ENCODE measurements around the gene PGBD1.

PGBD1 gene

GRCh38 chr6:28281288-28282064, at the start of gene PGBD1:
PGBD1 (plus strand) TSS chr6:28281572; CDS start chr6:28283814, 2,242 bp downstream.
- peak; percentile 41 for DNase-seq

- no peak for DNase-seq
These were observed 48.6 kb upstream of the PGBD1 start for GRCh38 chr6:28232785-28233184.

GRCh38 chr6:28235912-28236452, 45.4 kb upstream of the PGBD1 start:
- DNase-seq = no peak

- no peak for DNase-seq
These were observed 41.7 kb upstream of the PGBD1 start for GRCh38 chr6:28239636-28240035.

- no peak for DNase-seq
These were observed 40.9 kb upstream of the PGBD1 start for GRCh38 chr6:28240471-28240870.

- DNase-seq = no peak
These were observed 37.4 kb upstream of the PGBD1 start for GRCh38 chr6:28243946-28244345.

GRCh38 chr6:28245206-28245941, 36.0 kb upstream of the PGBD1 start:
- DNase-seq = no peak

- no peak for DNase-seq
These were observed 32.5 kb upstream of the PGBD1 start for GRCh38 chr6:28248916-28249315.

- DNase-seq = no peak
These were observed 30.6 kb upstream of the PGBD1 start for GRCh38 chr6:28250747-28251146.

GRCh38 chr6:28251661-28252008, 29.7 kb upstream of the PGBD1 start:
- peak; percentile 43 for DNase-seq

- DNase-seq = peak; percentile 89
These were observed 29.1 kb upstream of the PGBD1 start, which contains the start of gene ZKSCAN4 for GRCh38 chr6:28252009-28252975. ZKSCAN4 (minus strand) TSS chr6:28252269; CDS start chr6:28251980, 289 bp downstream.

- no peak for DNase-seq
These were observed 27.3 kb upstream of the PGBD1 start for GRCh38 chr6:28254121-28254519.

GRCh38 chr6:28257042-28257441, 24.3 kb upstream of the PGBD1 start:
- DNase-seq = no peak

- peak; percentile 56 for DNase-seq
These were observed 22.2 kb upstream of the PGBD1 start, which contains the start of gene NKAPL for GRCh38 chr6:28258877-28259777. NKAPL (plus strand) TSS chr6:28259297; CDS start chr6:28259372, 75 bp downstream.

GRCh38 chr6:28263922-28264321, 17.4 kb upstream of the PGBD1 start:
- no peak for DNase-seq

GRCh38 chr6:28264834-28265401, 16.5 kb upstream of the PGBD1 start:
- DNase-seq = no peak

GRCh38 chr6:28266563-28266961, 14.8 kb upstream of the PGBD1 start:
- no peak for DNase-seq

GRCh38 chr6:28266962-28267694, 14.2 kb upstream of the PGBD1 start, which contains the start of gene ZSCAN26:
ZSCAN26 (plus strand) TSS chr6:28267143; CDS start chr6:28271920, 4,777 bp downstream.
- peak; percentile 91 for DNase-seq

- DNase-seq = no peak
These were observed 13.7 kb upstream of the PGBD1 start for GRCh38 chr6:28267695-28268059.

- DNase-seq = no peak
These were observed 11.9 kb upstream of the PGBD1 start for GRCh38 chr6:28269492-28269891.
